ENCODE results near the gene RUNX1.

RUNX1 gene

DNA sequence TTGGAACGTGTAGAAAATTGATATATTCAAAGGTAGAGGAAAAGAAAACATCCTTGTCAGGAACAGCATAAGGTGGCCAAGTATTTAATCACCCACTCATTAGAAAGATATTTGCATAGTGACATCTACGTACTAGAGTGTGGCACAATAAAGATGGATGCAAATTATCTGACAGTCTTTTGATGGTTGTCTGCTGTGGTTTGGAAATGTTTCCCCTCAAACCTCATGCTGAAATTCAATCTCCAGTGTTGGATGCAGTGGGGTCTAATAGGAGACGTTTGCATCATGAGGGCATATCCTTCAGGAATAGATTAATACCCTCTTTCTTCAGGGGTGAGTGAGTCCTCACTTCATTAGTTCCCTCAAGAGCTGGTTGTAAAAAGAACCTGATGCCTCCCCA, 34.1 kb upstream of the RUNX1 start:
- no peak overlapping the region for H2AFZ ChIP-seq
- TF ChIP-seq, protein P1, sequence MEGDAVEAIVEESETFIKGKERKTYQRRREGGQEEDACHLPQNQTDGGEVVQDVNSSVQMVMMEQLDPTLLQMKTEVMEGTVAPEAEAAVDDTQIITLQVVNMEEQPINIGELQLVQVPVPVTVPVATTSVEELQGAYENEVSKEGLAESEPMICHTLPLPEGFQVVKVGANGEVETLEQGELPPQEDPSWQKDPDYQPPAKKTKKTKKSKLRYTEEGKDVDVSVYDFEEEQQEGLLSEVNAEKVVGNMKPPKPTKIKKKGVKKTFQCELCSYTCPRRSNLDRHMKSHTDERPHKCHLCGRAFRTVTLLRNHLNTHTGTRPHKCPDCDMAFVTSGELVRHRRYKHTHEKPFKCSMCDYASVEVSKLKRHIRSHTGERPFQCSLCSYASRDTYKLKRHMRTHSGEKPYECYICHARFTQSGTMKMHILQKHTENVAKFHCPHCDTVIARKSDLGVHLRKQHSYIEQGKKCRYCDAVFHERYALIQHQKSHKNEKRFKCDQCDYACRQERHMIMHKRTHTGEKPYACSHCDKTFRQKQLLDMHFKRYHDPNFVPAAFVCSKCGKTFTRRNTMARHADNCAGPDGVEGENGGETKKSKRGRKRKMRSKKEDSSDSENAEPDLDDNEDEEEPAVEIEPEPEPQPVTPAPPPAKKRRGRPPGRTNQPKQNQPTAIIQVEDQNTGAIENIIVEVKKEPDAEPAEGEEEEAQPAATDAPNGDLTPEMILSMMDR (IDR thresholded peaks at IDR 0.05) = no peak
- H3K4me1 ChIP-seq = no peaks in the 10 kb centered on the region
- no peaks in the 10 kb centered on the region for H3K36me3 ChIP-seq (ENCODE audit: control insufficient read depth, insufficient read depth, low read length)
- H3K27ac ChIP-seq = no peak overlapping the region
- H3K4me2 ChIP-seq (ENCODE audit: low read length) = no peak overlapping the region
- no peak overlapping the region for H3K9ac ChIP-seq
- no peak overlapping the region for H3K4me3 ChIP-seq (ENCODE audit: low read depth, low read length)
- H3K9me3 ChIP-seq (ENCODE audit: control insufficient read depth, low read length) = no peaks in the 10 kb centered on the region
- H3K27me3 ChIP-seq (ENCODE audit: control insufficient read depth, insufficient read depth, low read length) = no peaks in the 10 kb centered on the region
- H3K79me2 ChIP-seq = no peaks in the 10 kb centered on the region

DNA sequence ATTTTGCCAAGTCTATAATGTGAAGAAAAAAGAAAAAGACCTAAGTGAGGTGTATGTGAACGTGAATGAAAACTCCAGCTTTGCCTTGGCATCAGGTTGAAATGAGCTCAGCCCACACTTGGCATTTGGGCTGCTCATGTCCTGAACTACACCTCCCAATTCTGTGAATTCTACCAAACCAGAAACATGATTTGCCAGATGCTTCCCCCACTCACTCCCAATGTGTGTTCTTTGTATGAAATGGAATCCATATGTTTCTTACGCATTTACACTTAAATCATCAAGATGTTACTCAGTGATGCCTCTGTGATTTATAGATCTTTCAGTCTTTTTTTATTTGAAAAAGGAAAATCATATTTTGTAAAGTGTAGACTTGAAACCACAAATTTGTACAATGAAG, 32.8 kb upstream of the RUNX1 start:
- Histone ChIP-seq H3K36me3 (ENCODE audit: control insufficient read depth, insufficient read depth, low read length) (no peaks in the 10 kb centered on the region), H3K9me3 (ENCODE audit: control insufficient read depth, low read length) (no peaks in the 10 kb centered on the region), H3K9ac (no peak overlapping the region), H3K27me3 (ENCODE audit: control insufficient read depth, insufficient read depth, low read length) (no peaks in the 10 kb centered on the region), H2AFZ (no peak overlapping the region), H3K4me2 (ENCODE audit: low read length) (no peak overlapping the region), H3K4me1 (no peaks in the 10 kb centered on the region), H3K4me3 (ENCODE audit: low read depth, low read length) (no peak overlapping the region), H3K27ac (no peak overlapping the region), H3K79me2 (no peaks in the 10 kb centered on the region)
- TF ChIP-seq, protein P1 (IDR thresholded peaks at IDR 0.05) = no peak

DNA sequence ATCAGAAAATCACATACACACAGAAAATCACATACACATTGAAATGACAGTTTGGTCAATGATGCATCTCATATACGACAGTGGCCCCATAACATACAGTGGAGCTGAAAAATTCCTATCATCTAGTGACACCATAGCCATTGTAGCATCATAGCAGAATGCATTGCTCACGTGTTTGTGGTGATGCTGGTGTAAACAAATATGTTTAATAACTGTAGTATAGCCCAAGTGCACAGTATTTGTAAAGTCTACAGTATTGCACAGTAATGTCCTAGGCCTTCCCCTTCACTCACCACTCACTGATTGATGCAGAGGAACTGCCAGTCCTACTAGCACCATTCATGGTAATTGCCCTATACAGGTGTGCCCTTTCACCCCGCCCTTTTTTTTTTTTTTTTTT, 30.1 kb upstream of the RUNX1 start:
- H2AFZ ChIP-seq = no peak overlapping the region
- no peaks in the 10 kb centered on the region for H3K36me3 ChIP-seq (ENCODE audit: control insufficient read depth, insufficient read depth, low read length)
- H3K9me3 ChIP-seq (ENCODE audit: control insufficient read depth, low read length) = no peaks in the 10 kb centered on the region
- H3K4me2 ChIP-seq (ENCODE audit: low read length) = no peak overlapping the region
- H3K27me3 ChIP-seq (ENCODE audit: control insufficient read depth, insufficient read depth, low read length) = no peaks in the 10 kb centered on the region
- H3K27ac ChIP-seq = no peak overlapping the region
- no peaks in the 10 kb centered on the region for H3K4me1 ChIP-seq
- no peaks in the 10 kb centered on the region for H3K79me2 ChIP-seq
- H3K4me3 ChIP-seq (ENCODE audit: low read depth, low read length) = no peak overlapping the region
- no peak overlapping the region for H3K9ac ChIP-seq
- TF ChIP-seq, protein P1 (IDR thresholded peaks at IDR 0.05) = no peak

- no peak overlapping the region for H2AFZ ChIP-seq
- H3K36me3 ChIP-seq (ENCODE audit: control insufficient read depth, insufficient read depth, low read length) = no peaks in the 10 kb centered on the region
- H3K9ac ChIP-seq = no peak overlapping the region
- no peak overlapping the region for H3K27ac ChIP-seq
- no peaks in the 10 kb centered on the region for H3K79me2 ChIP-seq
- TF ChIP-seq, protein P1 (IDR thresholded peaks at IDR 0.05) = no peak
- H3K4me3 ChIP-seq (ENCODE audit: low read depth, low read length) = no peak overlapping the region
- H3K27me3 ChIP-seq (ENCODE audit: control insufficient read depth, insufficient read depth, low read length) = no peaks in the 10 kb centered on the region
- no peak overlapping the region for H3K4me2 ChIP-seq (ENCODE audit: low read length)
- H3K4me1 ChIP-seq = no peaks in the 10 kb centered on the region
- H3K9me3 ChIP-seq (ENCODE audit: control insufficient read depth, low read length) = no peaks in the 10 kb centered on the region
Measured at GRCh38 chr21:35077975-35078374, 28.9 kb upstream of the RUNX1 start.

- no peak overlapping the region for H3K27ac ChIP-seq
- H3K36me3 ChIP-seq (ENCODE audit: control insufficient read depth, insufficient read depth, low read length) = no peaks in the 10 kb centered on the region
- no peak overlapping the region for H2AFZ ChIP-seq
- no peak overlapping the region for H3K4me3 ChIP-seq (ENCODE audit: low read depth, low read length)
- no peaks in the 10 kb centered on the region for H3K4me1 ChIP-seq
- H3K27me3 ChIP-seq (ENCODE audit: control insufficient read depth, insufficient read depth, low read length) = no peaks in the 10 kb centered on the region
- no peaks in the 10 kb centered on the region for H3K79me2 ChIP-seq
- TF ChIP-seq, protein P1 (IDR thresholded peaks at IDR 0.05) = no peak
- no peak overlapping the region for H3K9ac ChIP-seq
- no peak overlapping the region for H3K4me2 ChIP-seq (ENCODE audit: low read length)
- H3K9me3 ChIP-seq (ENCODE audit: control insufficient read depth, low read length) = no peaks in the 10 kb centered on the region
Measured at GRCh38 chr21:35077466-35077865, 28.4 kb upstream of the RUNX1 start.
